Inferior parietal cortex (tissue), 1 donor: Measurements from ENCODE around the gene USB1.

Experiments used
- DNase-seq: peaks from one replicate; pipeline ENCODE4 v3.0.0-alpha.2; 2016; ENCODE audit errors: extremely low spot score

Gene USB1

GRCh38 chr16:58048494-58049231 lies 47.5 kb downstream of the USB1 start:
- DNase-seq, result no peak

- DNase-seq, result no peak
These were observed 48.3 kb downstream of the USB1 start for GRCh38 chr16:58049232-58050185.

- DNase-seq, result no peak
These were observed 50.1 kb downstream of the USB1 start for GRCh38 chr16:58051296-58051695.

- DNase-seq, result no peak
These were observed 50.8 kb downstream of the USB1 start for GRCh38 chr16:58051821-58052603.

GRCh38 chr16:58053682-58054005 lies 52.4 kb downstream of the USB1 start:
- no peak for DNase-seq

- DNase-seq, result no peak
These were observed 53.1 kb downstream of the USB1 start for GRCh38 chr16:58054289-58054688.

DNA sequence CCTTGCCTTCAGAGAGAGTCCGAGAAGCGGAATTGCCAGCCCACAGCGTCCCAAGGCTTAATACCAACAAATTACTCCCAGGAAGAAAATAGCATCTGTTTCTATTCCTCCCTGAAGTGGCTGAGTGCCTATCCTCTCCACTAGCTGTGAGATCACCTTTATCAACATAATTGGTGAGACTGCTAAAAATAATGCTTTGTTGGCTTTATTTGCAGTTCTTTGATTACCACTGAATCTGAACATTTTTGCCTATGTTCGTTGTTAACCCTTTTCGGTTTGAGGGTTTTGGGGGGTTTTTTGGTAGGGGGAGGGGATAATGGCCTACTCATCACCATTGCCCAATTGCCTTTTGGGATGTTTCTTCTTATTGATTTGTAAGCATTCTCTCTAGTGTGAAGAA lies 55.4 kb downstream of the USB1 start:
- DNase-seq, result no peak

DNA sequence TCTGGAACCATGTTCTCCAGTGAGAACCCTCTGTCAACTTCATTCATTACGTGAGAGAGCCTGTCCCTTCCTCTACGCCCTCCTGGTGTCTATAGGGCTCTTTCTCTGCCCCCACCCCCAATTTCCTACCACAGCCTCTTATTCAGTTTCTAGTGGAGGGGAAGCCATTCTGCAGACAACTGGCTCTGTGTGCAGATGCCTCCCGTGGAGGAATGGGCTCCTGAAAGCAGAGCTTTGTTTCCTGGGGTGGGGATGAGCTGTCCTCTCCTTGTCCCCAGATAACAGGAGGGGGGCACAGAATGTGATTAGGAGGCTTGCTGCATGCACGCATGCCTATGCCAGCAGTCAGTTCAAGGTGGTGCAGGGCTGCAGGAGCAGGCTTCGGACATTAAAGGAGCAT lies 55.9 kb downstream of the USB1 start:
- no peak for DNase-seq

- no peak for DNase-seq
These were observed 56.6 kb downstream of the USB1 start for GRCh38 chr16:58057784-58058183.

- no peak for DNase-seq
These were observed 61.6 kb downstream of the USB1 start for GRCh38 chr16:58062821-58063220.

DNA sequence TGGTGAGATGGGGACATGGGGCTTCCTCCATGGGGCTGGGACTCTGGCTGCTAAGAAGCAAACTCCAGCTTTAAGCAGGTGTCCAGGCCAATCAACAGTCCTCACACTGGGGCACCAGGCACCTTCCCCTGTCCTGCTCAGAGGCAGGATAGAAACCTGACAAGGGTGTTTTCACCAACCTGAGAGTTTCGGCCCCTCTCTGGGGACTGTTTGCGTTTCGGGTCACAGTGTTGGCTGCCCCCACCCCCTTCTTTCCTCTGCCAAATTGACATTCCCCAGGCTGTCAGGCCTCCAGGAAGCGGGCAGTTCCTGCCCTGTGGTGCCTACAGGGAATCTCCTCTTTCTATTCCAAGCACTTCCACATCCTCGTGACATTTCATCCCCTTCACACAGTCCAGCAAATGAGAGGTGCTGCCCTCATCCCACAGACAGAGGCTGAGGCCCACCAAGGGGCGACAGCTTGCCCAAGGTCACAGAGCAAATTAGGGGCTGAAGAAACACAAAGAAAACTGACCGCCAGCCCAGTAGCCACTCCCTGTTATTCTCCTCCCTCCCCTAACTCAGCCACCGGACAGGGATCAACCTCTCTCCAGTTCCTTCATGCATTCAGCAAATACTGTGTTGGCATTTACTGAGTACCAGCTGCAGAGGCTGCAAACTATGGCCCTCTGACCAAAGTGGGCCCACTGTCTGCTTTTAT lies 62.3 kb downstream of the USB1 start:
- DNase-seq, result no peak

GRCh38 chr16:58070585-58070984 lies 69.4 kb downstream of the USB1 start:
- no peak for DNase-seq
